Measurements from ENCODE around the gene RNASE4. TPM values are rescaled to one million over a fixed set of nuclear protein-coding genes. Genes with fewer than 3 reads are reported as not detected.

Gene RNASE4
- total RNA-seq, 4 donors from 2014 or later: 90.9 to 193 (median 118) TPM

DNA sequence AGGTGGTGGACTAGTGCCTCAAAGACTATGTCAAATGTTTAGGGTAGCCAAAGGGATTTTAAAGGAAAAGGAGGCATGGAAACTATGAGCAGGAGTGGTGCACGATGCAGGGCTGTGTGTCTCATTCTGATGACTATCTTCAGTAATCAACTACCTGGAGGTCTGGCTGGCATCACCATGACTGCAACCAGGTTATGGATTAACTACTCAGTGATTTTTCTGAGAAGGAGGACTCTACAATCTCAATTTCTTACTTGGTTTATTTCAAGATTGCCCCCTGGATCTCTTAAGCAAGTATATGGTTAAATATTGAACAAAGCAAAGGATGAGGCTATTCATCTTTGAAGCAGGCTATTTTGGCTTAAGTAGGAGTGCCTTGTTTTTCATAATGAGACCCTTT, 42.2 kb downstream of the RNASE4 start:
- H3K4me1 ChIP-seq: peaks cover 0 to 4% (median 0%) of the 10 kb centered on the region in 4 donors
- peak overlapping the region in 2 of 4 donors; percentile 4 to 8 for H3K27ac ChIP-seq
- H3K27me3 ChIP-seq: no peaks in the 10 kb centered on the region
- no peaks in the 10 kb centered on the region for H3K9me3 ChIP-seq
- no peak for DNase-seq (ENCODE audit: low spot score in 2 of 2)
- no peaks in the 10 kb centered on the region for H3K36me3 ChIP-seq
- 78 to 87% methylated on average over 1 of the region's 1 CpG for WGBS, 2 donors
- TF ChIP-seq EP300 (IDR thresholded peaks at IDR 0.05) (no peak), CTCF (IDR thresholded peaks at IDR 0.05) (no peak), POLR2A (IDR thresholded peaks at IDR 0.05) (no peak)
- H3K4me3 ChIP-seq: no peak overlapping the region

DNA sequence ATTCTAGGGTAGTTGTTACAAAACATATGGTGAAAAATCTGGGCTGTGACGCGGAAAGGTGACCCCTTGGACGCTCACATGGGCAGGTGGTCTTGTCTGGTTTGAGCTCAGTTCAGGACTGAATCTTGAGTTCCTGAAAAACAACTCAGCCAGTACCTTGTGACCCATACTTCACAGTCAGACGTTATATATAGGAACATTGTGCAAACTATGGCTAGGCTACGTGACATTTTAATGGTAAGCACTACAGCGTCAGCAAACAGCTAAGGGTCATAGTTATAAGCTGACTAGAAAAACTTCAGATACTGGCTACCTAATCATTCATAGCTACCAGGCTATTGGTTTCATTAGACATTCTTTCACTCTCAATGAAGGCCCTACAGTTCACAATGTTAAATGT, 46.5 kb downstream of the RNASE4 start:
- Histone ChIP-seq H3K27ac (peak overlapping the region in 1 of 4 donors; percentile 49), H3K4me3 (no peak overlapping the region), H3K36me3 (no peaks in the 10 kb centered on the region), H3K9me3 (no peaks in the 10 kb centered on the region), H3K27me3 (no peaks in the 10 kb centered on the region), H3K4me1 (peaks cover 0 to 9% (median 0%) of the 10 kb centered on the region in 4 donors)
- WGBS, 2 donors: 68 to 69% methylated on average over 6 of the region's 6 CpGs
- TF ChIP-seq CTCF (IDR thresholded peaks at IDR 0.05): no peak
- no peak for TF ChIP-seq POLR2A (IDR thresholded peaks at IDR 0.05)
- peak in 1 of 2 donors; percentile 54 for TF ChIP-seq EP300 (IDR thresholded peaks at IDR 0.05)
- no peak for DNase-seq (ENCODE audit: low spot score in 2 of 2)

DNA sequence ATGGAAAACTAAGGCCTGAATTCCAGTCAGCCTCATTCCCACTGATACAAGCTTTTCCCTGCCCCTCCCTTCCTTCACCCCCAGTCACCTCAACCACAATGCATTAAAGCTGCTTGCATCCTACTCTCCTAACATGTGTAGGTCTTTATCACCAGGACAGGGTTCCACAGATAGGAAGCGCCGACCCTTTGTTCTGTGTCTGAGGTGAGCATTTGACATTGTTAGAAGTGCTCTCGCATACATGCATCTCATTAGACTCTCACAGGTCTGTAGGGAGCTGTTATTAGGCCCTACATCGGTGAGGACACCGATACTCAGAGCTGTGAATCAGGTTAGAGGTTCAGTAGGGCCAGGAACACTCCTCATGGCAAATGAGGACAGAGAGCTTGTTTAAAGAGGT, 48.1 kb downstream of the RNASE4 start:
- Histone ChIP-seq H3K9me3 (no peaks in the 10 kb centered on the region), H3K4me1 (peaks cover 0 to 9% (median 0%) of the 10 kb centered on the region in 4 donors), H3K36me3 (no peaks in the 10 kb centered on the region), H3K27ac (peak overlapping the region in 1 of 4 donors; percentile 3), H3K4me3 (no peak overlapping the region), H3K27me3 (no peaks in the 10 kb centered on the region)
- DNase-seq (ENCODE audit: low spot score in 2 of 2): no peak
- WGBS, 2 donors: 90 to 94% methylated on average over 5 of the region's 5 CpGs
- no peak for TF ChIP-seq CTCF (IDR thresholded peaks at IDR 0.05)
- TF ChIP-seq EP300 (IDR thresholded peaks at IDR 0.05): no peak
- TF ChIP-seq POLR2A (IDR thresholded peaks at IDR 0.05): no peak

DNA sequence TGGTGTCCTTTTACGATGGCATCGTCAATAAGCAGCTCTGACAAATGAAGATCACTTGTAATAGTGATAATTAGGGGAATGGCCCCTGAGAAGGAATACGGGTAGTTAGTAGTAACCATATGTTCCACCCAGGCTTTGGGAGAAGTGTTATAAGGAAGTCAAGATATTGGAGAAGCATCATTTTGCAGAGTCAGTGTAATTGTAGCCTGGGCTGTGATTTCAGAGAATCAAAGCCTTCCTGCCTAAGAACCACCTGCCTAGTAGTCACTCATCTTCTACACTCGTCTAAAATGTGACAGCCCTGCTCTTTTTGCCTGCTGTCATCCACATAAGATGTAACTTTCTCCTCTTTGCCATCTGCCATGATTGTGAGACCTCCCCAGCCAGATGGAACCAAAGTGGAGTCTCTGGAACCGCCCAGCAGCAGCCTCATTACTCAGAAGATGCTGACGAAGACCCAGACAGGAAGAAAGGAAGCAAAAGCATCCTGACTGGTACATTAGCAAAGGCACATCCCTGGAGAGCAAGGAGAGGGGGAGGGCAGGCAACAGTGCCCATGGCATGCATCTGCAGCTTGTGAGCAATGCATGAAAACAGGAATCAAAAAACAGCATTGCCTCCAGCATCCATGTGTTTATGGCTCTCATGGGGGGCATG, 48.7 kb downstream of the RNASE4 start:
- H3K4me1 ChIP-seq: peaks cover 0 to 9% (median 0%) of the 10 kb centered on the region in 4 donors
- H3K27ac ChIP-seq: peak overlapping the region in 1 of 4 donors; percentile 3
- no peaks in the 10 kb centered on the region for H3K9me3 ChIP-seq
- DNase-seq (ENCODE audit: low spot score in 2 of 2): no peak
- no peak overlapping the region for H3K4me3 ChIP-seq
- WGBS, 2 donors: 62 to 69% methylated on average over 6 of the region's 6 CpGs
- no peaks in the 10 kb centered on the region for H3K27me3 ChIP-seq
- no peaks in the 10 kb centered on the region for H3K36me3 ChIP-seq
- TF ChIP-seq EP300 (IDR thresholded peaks at IDR 0.05): peak in 1 of 2 donors; percentile 32
- TF ChIP-seq CTCF (IDR thresholded peaks at IDR 0.05): no peak

- Histone ChIP-seq H3K4me3 (no peak overlapping the region), H3K36me3 (no peaks in the 10 kb centered on the region), H3K27me3 (no peaks in the 10 kb centered on the region), H3K9me3 (no peaks in the 10 kb centered on the region), H3K27ac (peak overlapping the region in 1 of 4 donors; percentile 3), H3K4me1 (peaks cover 0 to 9% (median 0%) of the 10 kb centered on the region in 4 donors)
- 39 to 49% methylated on average over 6 of the region's 6 CpGs for WGBS, 2 donors
- DNase-seq (ENCODE audit: low spot score in 2 of 2): no peak
- TF ChIP-seq EP300 (IDR thresholded peaks at IDR 0.05) (no peak), CTCF (IDR thresholded peaks at IDR 0.05) (no peak), POLR2A (IDR thresholded peaks at IDR 0.05) (no peak)
Measured at GRCh38 chr14:20733684-20734429, 49.5 kb downstream of the RNASE4 start.
